Coronary artery (tissue), 2 donors: ENCODE measurements around the gene MED8.

ENCODE experiments used
- DNase-seq: peaks from one replicate; pipeline ENCODE4 v3.0.0-alpha.2; 2017; ENCODE audit warnings: low spot score
- H3K27ac ChIP-seq, 2 donors: fragments of 200-600 bp; sonication (generic); one replicate each; pipeline ENCODE4 v1.5.1; 2016 to 2019
- H3K4me3 ChIP-seq: fragments of 200-600 bp; sonication (generic); 2 replicates; pipeline ENCODE4 v1.5.1; 2016; ENCODE audit warnings: mild to moderate bottlenecking, moderate library complexity
- TF ChIP-seq, protein P1 (sequence below): fragments of 200-600 bp; sonication (generic); IDR thresholded peaks from one replicate; pipeline ENCODE4 v1.5.1; 2019; ENCODE audit warnings: antibody characterized with exemption

The MED8 gene, protein sequence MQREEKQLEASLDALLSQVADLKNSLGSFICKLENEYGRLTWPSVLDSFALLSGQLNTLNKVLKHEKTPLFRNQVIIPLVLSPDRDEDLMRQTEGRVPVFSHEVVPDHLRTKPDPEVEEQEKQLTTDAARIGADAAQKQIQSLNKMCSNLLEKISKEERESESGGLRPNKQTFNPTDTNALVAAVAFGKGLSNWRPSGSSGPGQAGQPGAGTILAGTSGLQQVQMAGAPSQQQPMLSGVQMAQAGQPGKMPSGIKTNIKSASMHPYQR

DNA sequence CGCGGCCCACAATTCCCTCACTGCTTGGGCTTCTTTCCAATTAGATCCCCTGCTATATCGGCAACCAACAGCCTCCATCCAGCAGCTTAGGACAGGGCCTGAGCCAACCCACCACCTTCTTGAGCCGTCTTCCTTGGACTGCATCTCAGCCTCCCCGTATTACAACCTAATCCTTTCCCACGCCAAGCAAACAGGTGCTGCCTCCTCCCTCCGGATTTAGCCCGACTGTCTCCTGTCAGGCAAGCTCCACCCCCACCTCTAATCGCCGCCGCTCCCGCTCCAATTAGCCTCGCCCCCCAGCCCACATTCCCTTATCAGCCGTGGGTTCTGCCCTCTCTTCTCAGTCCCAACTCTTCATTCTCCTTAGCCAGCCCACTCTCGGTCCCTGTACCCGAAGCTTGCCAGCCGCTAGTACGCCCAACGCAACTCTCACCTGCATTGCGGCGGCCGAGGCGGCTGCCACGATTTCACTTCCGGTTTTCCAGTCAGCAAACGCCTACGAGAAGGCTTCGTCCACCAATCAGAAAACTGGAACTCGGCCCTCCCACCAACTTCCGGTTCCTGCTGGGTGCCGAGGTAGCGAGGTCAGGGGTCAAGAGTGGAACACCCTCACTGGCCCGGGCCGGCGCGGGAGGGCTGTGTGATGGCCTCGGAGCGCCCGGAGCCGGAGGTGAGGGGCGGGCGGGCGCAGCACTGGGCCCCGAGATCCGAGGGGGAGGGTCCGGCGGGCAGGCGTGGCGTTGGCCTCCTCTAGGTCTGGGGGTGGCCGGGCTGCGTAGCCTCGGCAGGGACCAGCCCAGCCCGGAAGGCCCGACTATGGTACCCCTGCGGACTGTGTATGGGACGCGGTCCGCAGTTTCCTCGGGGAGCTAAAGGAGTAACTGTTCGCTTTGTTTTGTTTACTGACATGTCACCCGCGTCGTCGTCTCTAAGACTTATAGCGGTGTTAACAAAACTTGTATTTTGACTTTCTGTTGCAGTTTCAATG lies at the start of gene MED8, which contains the start of gene SZT2:
MED8 (minus strand) TSS at position 475 of the 988 bp plus-strand sequence; CDS start at position 439, 36 bp downstream.
SZT2 (plus strand) TSS at position 574 of the 988 bp plus-strand sequence; CDS start at position 644, 70 bp downstream.
- peak; percentile 96 for DNase-seq
- Histone ChIP-seq H3K27ac (peak within 1 kb of the TSS; percentile 83 to 93), H3K4me3 (peak within 1 kb of the TSS; percentile 91)
- TF ChIP-seq, protein P1, sequence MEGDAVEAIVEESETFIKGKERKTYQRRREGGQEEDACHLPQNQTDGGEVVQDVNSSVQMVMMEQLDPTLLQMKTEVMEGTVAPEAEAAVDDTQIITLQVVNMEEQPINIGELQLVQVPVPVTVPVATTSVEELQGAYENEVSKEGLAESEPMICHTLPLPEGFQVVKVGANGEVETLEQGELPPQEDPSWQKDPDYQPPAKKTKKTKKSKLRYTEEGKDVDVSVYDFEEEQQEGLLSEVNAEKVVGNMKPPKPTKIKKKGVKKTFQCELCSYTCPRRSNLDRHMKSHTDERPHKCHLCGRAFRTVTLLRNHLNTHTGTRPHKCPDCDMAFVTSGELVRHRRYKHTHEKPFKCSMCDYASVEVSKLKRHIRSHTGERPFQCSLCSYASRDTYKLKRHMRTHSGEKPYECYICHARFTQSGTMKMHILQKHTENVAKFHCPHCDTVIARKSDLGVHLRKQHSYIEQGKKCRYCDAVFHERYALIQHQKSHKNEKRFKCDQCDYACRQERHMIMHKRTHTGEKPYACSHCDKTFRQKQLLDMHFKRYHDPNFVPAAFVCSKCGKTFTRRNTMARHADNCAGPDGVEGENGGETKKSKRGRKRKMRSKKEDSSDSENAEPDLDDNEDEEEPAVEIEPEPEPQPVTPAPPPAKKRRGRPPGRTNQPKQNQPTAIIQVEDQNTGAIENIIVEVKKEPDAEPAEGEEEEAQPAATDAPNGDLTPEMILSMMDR: no peak

DNA sequence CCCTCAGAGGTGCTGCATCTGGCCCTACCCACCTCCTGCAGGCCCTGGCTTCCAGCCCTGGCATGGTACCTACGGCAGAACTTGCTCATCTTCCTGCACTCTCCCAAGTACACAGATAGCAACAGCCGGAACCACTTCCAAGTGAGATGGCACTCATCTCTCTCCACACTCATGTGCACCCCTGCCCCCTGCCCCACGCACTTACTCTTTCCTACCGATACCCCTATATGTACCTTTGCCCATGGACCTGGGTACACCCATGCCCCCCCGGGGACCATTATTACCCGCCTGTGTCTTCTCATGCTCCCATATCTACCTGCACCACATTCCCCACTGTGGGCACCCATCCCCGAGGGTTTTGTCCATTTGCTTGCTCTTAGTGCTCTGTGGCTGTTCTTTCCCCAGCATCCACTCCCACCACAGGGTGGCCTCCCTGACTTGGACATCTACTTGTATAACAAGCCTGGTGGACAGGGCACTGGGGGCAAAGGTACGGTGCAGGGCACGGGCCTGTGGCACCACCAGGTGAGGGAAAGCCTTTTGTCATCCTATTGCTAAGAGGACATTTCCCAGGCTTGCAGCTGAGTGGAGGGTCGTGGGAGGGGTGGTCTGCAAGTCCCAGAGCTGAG lies 49.5 kb upstream of the MED8 start:
- no peak overlapping the region for H3K27ac ChIP-seq
- TF ChIP-seq, protein P1: no peak
- peak; percentile 68 for DNase-seq
- no peak overlapping the region for H3K4me3 ChIP-seq

DNA sequence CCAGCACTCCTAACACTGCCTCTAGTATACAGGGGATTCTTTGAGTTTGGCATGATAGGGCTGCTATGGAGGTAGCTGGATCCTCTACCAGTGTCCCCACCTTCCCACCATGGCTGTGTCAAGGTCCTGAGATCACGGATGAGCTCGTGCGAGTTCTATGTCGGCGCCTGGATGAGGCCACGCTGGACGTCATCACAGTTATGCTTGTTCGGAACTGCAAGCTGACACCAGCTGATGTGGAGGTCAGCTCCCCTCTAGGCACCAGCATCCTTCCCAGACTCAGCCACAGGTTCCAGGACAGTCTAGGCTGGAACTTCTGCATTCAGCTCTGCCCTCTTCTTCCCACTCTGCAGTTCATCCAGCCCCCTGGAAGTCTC lies 49.0 kb upstream of the MED8 start:
- DNase-seq: peak; percentile 31
- TF ChIP-seq, protein P1: no peak

DNA sequence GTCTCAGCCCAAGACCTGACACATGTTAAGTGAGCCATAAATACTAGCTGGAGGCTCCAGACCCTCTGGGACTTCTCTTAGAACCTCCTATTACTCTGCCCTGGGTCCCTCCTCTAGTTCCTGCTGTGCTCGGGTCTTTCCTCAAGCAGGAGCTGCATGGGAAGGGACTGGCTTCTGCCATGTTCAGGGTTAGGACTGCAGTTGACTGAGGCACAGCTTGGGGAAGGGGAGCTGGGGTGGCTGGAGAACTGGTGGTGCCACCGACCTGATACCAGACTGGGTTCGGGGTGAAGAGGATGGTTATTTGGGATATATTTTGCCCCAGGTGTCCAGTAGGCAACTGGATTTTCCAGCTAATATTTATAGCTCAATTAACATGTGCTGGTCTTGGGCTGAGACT lies 48.4 kb upstream of the MED8 start:
- peak; percentile 47 for DNase-seq
- no peak overlapping the region for H3K27ac ChIP-seq
- no peak overlapping the region for H3K4me3 ChIP-seq
- TF ChIP-seq, protein P1: no peak

More for the DNA sequence above, 49.0 kb upstream of the MED8 start:
- Histone ChIP-seq H3K4me3 (no peak overlapping the region), H3K27ac (no peak overlapping the region)

DNA sequence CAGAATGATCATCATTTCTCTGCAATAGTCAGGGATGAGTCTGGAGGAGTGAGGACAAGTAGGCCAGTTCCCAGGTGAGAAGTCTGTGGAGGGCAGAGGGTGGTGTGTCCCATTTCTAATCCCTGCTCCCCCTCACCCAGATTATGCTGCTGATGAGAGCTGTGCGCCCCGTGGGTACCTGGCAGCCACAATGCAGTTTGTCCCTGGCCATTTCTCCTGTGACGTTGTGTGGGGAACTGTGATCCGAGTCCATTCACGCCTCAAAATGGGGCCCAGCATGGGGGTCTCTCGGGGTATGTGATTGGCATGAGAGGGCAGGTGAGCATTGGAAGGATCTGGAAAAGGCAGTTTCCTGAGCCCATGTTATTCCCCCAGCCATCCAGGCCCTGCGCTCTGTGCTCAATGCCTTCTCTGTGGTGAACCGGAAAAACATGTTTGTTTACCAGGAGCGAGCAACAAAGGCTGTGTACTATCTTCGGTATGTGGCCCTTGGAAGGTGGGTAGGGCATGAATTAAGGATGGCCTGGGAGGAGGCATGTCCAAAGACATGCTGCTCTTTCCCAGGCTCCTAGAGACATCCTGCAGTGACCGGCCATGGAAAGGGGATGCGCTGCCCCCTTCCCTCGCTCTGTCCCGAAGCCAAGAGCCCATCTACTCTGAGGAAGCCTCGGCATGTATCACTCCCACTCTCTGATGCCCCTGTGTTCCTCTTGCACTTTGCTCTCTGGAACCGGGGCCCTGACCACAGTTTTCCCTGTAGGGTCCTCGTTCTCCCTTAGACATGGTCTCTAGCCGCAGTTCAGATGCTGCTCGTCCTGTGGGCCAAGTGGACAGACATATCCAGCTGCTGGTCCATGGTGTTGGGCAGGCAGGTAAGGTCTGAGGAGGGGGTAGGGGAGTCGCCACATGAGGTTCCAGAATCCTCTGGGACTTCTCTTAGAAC lies 47.7 kb upstream of the MED8 start:
- DNase-seq: peak; percentile 56
- no peak overlapping the region for H3K27ac ChIP-seq
- no peak overlapping the region for H3K4me3 ChIP-seq
- TF ChIP-seq, protein P1: no peak

DNA sequence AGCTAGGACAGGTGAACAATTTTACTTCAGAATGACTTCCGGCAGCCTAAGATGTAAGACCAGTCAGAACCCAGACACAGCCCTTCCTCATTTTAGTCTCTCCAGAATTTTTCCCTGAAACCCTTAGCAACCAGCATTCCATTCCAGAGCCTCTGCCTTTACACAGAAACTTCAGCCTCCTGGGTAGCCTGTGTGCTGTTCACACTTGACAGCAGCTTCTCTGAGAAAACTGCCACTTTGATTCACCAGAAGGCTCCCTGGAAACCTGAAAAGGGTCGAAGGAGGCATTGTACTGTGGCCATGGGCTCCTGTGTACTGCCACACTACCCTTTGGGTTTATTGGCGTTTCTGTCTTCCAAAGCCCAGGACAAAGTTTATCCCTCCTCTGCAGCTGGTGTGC lies 46.8 kb upstream of the MED8 start:
- Histone ChIP-seq H3K27ac (peak overlapping the region in 1 of 2 donors; percentile 75), H3K4me3 (no peak overlapping the region)
- DNase-seq: peak; percentile 68
- TF ChIP-seq, protein P1: no peak
